ENCODE measurements around the gene RNASEH1.

RNASEH1 gene

GRCh38 chr2:3594493-3595281 is 36.6 kb upstream of the RNASEH1 start, which contains the start of gene COLEC11:
COLEC11 (plus strand) TSS chr2:3595112; CDS start chr2:3604341, 9,229 bp downstream.
- Histone ChIP-seq H4K20me1 (no peaks in the 10 kb centered on the region), H3K9ac (no peak within 1 kb of the TSS), H3K36me3 (peaks cover 22% of the 10 kb centered on the region), H3K4me3 (no peak within 1 kb of the TSS), H3K27ac (no peak within 1 kb of the TSS), H3K4me2 (no peak within 1 kb of the TSS), H3K4me1 (peaks cover 6% of the 10 kb centered on the region; the same call in 1 of the 2 replicates), H3K27me3 (no peaks in the 10 kb centered on the region), H3K9me3 (no peaks in the 10 kb centered on the region)
- no peak for TF ChIP-seq Cebpa-rat (IDR thresholded peaks at IDR 0.05)

GRCh38 chr2:3589086-3589485 is 31.0 kb upstream of the RNASEH1 start:
- H3K4me2 ChIP-seq: no peak overlapping the region
- no peak overlapping the region for H3K9ac ChIP-seq
- no peak overlapping the region for H3K4me3 ChIP-seq
- no peak for TF ChIP-seq Cebpa-rat (IDR thresholded peaks at IDR 0.05)
- peaks cover 51% of the 10 kb centered on the region for H3K36me3 ChIP-seq
- no peaks in the 10 kb centered on the region for H3K27me3 ChIP-seq
- H3K27ac ChIP-seq: no peak overlapping the region
- H4K20me1 ChIP-seq: peaks cover 24% of the 10 kb centered on the region
- no peaks in the 10 kb centered on the region for H3K9me3 ChIP-seq
- H3K4me1 ChIP-seq: no peaks in the 10 kb centered on the region

GRCh38 chr2:3588084-3588483 is 30.0 kb upstream of the RNASEH1 start:
- H3K4me1 ChIP-seq: no peaks in the 10 kb centered on the region
- H3K9me3 ChIP-seq: no peaks in the 10 kb centered on the region
- no peak for TF ChIP-seq Cebpa-rat (IDR thresholded peaks at IDR 0.05)
- H3K27me3 ChIP-seq: no peaks in the 10 kb centered on the region
- H3K36me3 ChIP-seq: peaks cover 57% of the 10 kb centered on the region
- H3K4me3 ChIP-seq: no peak overlapping the region
- no peak overlapping the region for H3K9ac ChIP-seq
- peaks cover 34% of the 10 kb centered on the region for H4K20me1 ChIP-seq
- no peak overlapping the region for H3K4me2 ChIP-seq
- no peak overlapping the region for H3K27ac ChIP-seq

GRCh38 chr2:3587432-3587831 is 29.3 kb upstream of the RNASEH1 start:
- Histone ChIP-seq H3K9ac (no peak overlapping the region), H3K4me1 (no peaks in the 10 kb centered on the region), H3K36me3 (peaks cover 57% of the 10 kb centered on the region), H3K4me3 (no peak overlapping the region), H3K27me3 (no peaks in the 10 kb centered on the region), H3K9me3 (no peaks in the 10 kb centered on the region), H3K4me2 (no peak overlapping the region), H3K27ac (no peak overlapping the region), H4K20me1 (peaks cover 40% of the 10 kb centered on the region)
- TF ChIP-seq Cebpa-rat (IDR thresholded peaks at IDR 0.05): no peak

- Histone ChIP-seq H3K9ac (no peak overlapping the region), H3K4me3 (no peak overlapping the region), H3K4me2 (no peak overlapping the region), H3K27me3 (no peaks in the 10 kb centered on the region), H4K20me1 (peaks cover 44% of the 10 kb centered on the region), H3K27ac (no peak overlapping the region), H3K4me1 (no peaks in the 10 kb centered on the region), H3K9me3 (no peaks in the 10 kb centered on the region), H3K36me3 (peaks cover 60% of the 10 kb centered on the region)
- TF ChIP-seq Cebpa-rat (IDR thresholded peaks at IDR 0.05): no peak
Measured at GRCh38 chr2:3587021-3587420, 28.9 kb upstream of the RNASEH1 start.

- H3K4me2 ChIP-seq: no peak overlapping the region
- H3K9me3 ChIP-seq: no peaks in the 10 kb centered on the region
- H3K27me3 ChIP-seq: no peaks in the 10 kb centered on the region
- no peak overlapping the region for H3K4me3 ChIP-seq
- H4K20me1 ChIP-seq: peaks cover 52% of the 10 kb centered on the region
- H3K27ac ChIP-seq: no peak overlapping the region
- H3K4me1 ChIP-seq: no peaks in the 10 kb centered on the region
- H3K9ac ChIP-seq: no peak overlapping the region
- peaks cover 68% of the 10 kb centered on the region for H3K36me3 ChIP-seq
- no peak for TF ChIP-seq Cebpa-rat (IDR thresholded peaks at IDR 0.05)
Measured at GRCh38 chr2:3586220-3586619, 28.1 kb upstream of the RNASEH1 start.

- H3K9ac ChIP-seq: no peak overlapping the region
- no peaks in the 10 kb centered on the region for H3K4me1 ChIP-seq
- H3K36me3 ChIP-seq: peaks cover 76% of the 10 kb centered on the region
- no peak overlapping the region for H3K4me3 ChIP-seq
- no peak overlapping the region for H3K4me2 ChIP-seq
- H3K27ac ChIP-seq: no peak overlapping the region
- peaks cover 60% of the 10 kb centered on the region for H4K20me1 ChIP-seq
- H3K9me3 ChIP-seq: no peaks in the 10 kb centered on the region
- H3K27me3 ChIP-seq: no peaks in the 10 kb centered on the region
- TF ChIP-seq Cebpa-rat (IDR thresholded peaks at IDR 0.05): no peak
Measured at GRCh38 chr2:3585261-3586109, 27.4 kb upstream of the RNASEH1 start.

GRCh38 chr2:3584608-3585260 is 26.6 kb upstream of the RNASEH1 start:
- H3K4me1 ChIP-seq: peaks cover 7% of the 10 kb centered on the region; the same call in 1 of the 2 replicates
- H3K9ac ChIP-seq: no peak overlapping the region
- H3K4me3 ChIP-seq: no peak overlapping the region
- peaks cover 67% of the 10 kb centered on the region for H4K20me1 ChIP-seq
- no peak overlapping the region for H3K4me2 ChIP-seq
- no peak for TF ChIP-seq Cebpa-rat (IDR thresholded peaks at IDR 0.05)
- no peak overlapping the region for H3K27ac ChIP-seq
- peaks cover 83% of the 10 kb centered on the region for H3K36me3 ChIP-seq
- no peaks in the 10 kb centered on the region for H3K9me3 ChIP-seq
- no peaks in the 10 kb centered on the region for H3K27me3 ChIP-seq

- no peak for TF ChIP-seq Cebpa-rat (IDR thresholded peaks at IDR 0.05)
- no peak overlapping the region for H3K27ac ChIP-seq
- H3K4me2 ChIP-seq: no peak overlapping the region
- H3K27me3 ChIP-seq: no peaks in the 10 kb centered on the region
- no peak overlapping the region for H3K4me3 ChIP-seq
- no peak overlapping the region for H3K9ac ChIP-seq
- H3K36me3 ChIP-seq: peaks cover 90% of the 10 kb centered on the region
- peaks cover 74% of the 10 kb centered on the region for H4K20me1 ChIP-seq
- H3K4me1 ChIP-seq: peaks cover 14% of the 10 kb centered on the region
- no peaks in the 10 kb centered on the region for H3K9me3 ChIP-seq
Measured at GRCh38 chr2:3584076-3584475, 25.9 kb upstream of the RNASEH1 start.

Data from BLaER1 (cell line).